GM12878 (cell line): ENCODE data around the gene ERN1. TPM values are rescaled to one million over a fixed set of nuclear protein-coding genes. Genes with fewer than 3 reads are reported as not detected.

Experiments used
- ATAC-seq: fragments of 200-7000 bp; cut with Tn5 transposase; 3 replicates; pipeline ENCODE4 v1.9.1; 2020; ENCODE audit warnings: mild to moderate bottlenecking, moderate library complexity
- BruUV-seq: library from RNA; stranded (reverse); fragments of 400-500 nt; replicated peaks from 2 replicates; lab custom pipeline; 2021; lab: Mats Ljungman, UMichigan
- CTCF ChIA-PET: fragments of 300-600 bp; sonication (Branson Sonifier 250); formaldehyde crosslinking; extraction: SDS; loops from one replicate; lab custom pipeline; 2021; ENCODE audit warnings: inconsistent platforms; lab: Yijun Ruan, JAX
- POLR2A ChIA-PET: fragments of 350-600 bp; formaldehyde crosslinking; extraction: SDS; loops from one replicate; lab custom pipeline; 2021; ENCODE audit warnings: inconsistent platforms; lab: Charles Lee
- RAD21 ChIA-PET: fragments of 300-600 bp; sonication (Branson Sonifier 250); formaldehyde crosslinking; loops from one replicate; lab custom pipeline; 2023; ENCODE audit warnings: antibody characterized with exemption; ENCODE audit not compliant: unreplicated experiment; lab: Charles Lee
- SMC1A ChIA-PET: fragments of 300-600 bp; sonication (Branson Sonifier 250); formaldehyde crosslinking; loops from one replicate; lab custom pipeline; 2023; ENCODE audit not compliant: unreplicated experiment, uncharacterized antibody; lab: Charles Lee
- DNase-seq: peaks from one replicate; pipeline ENCODE4 v3.0.0-alpha.2; 2011; ENCODE audit warnings: low read depth, low spot score
- FAIRE-seq: peaks from 3 replicates; lab custom pipeline; 2011; peaks lifted over from hg19 to GRCh38; lab: Jason Lieb, UNC
- H2AFZ ChIP-seq: 2 replicates; pipeline ENCODE4 v1.6.0; 2011; ENCODE audit warnings: low read depth, low read length, control low read depth; ENCODE audit not compliant: control insufficient read depth
- H3K27ac ChIP-seq: 2 replicates; pipeline ENCODE4 v1.5.1; 2011; ENCODE audit warnings: control low read depth; ENCODE audit not compliant: control insufficient read depth, insufficient read depth
- H3K27me3 ChIP-seq, 2 experiments: replicated peaks in 1 of 2; 2 replicates each; pipeline versions ENCODE4 v1.6.0 to v1.6.1; 2011; ENCODE audit warnings: low read length in 1 of 2; ENCODE audit not compliant: control insufficient read depth in 2 of 2, insufficient read depth in 2 of 2
- H3K36me3 ChIP-seq, 2 experiments: 2 replicates each; pipeline ENCODE4 v1.5.1; 2011; ENCODE audit warnings: low read length in 1 of 2; ENCODE audit not compliant: control insufficient read depth in 2 of 2, insufficient read depth in 2 of 2
- H3K4me1 ChIP-seq: 2 replicates; pipeline ENCODE4 v1.6.1; 2011; ENCODE audit warnings: mild to moderate bottlenecking, low read length, moderate library complexity, mixed read lengths; ENCODE audit not compliant: control insufficient read depth, insufficient read depth
- H3K4me2 ChIP-seq: 2 replicates; pipeline ENCODE4 v1.6.0; 2011; ENCODE audit warnings: control low read depth; ENCODE audit not compliant: control insufficient read depth, insufficient read depth
- H3K4me3 ChIP-seq: fragments of 200-600 bp; sonication (generic); 2 replicates; pipeline ENCODE4 v1.5.1; 2016
- H3K79me2 ChIP-seq: 2 replicates; pipeline ENCODE4 v1.6.0; 2011; ENCODE audit warnings: low read length; ENCODE audit not compliant: control insufficient read depth, insufficient read depth
- H3K9ac ChIP-seq: 2 replicates; pipeline ENCODE4 v1.8.0; 2011; ENCODE audit warnings: low read length, control low read depth, mixed read lengths; ENCODE audit not compliant: control insufficient read depth, insufficient read depth
- H3K9me3 ChIP-seq: replicated peaks from 3 replicates; pipeline ENCODE4 v1.5.1; 2011; ENCODE audit warnings: mild to moderate bottlenecking, low read length; ENCODE audit not compliant: control insufficient read depth, insufficient read depth
- H4K20me1 ChIP-seq: 2 replicates; pipeline ENCODE4 v1.6.0; 2011; ENCODE audit not compliant: control insufficient read depth, insufficient read depth
- BHLHE40 ChIP-seq, 2 experiments: fragments of 450-650 bp in 1 of 2; IDR thresholded peaks; 2 replicates each; pipeline ENCODE4 v1.6.1; 2011 to 2017; ENCODE audit warnings: low read depth in 2 of 2, borderline replicate concordance in 1 of 2, improper control_type of control experiment in 1 of 2, low read length in 1 of 2, mild to moderate bottlenecking in 1 of 2
- BMI1 ChIP-seq: fragments of 450-650 bp; IDR thresholded peaks from 2 replicates; pipeline ENCODE4 v1.6.1; 2016; ENCODE audit warnings: mild to moderate bottlenecking, moderate library complexity, borderline replicate concordance
- DPF2 ChIP-seq: fragments of 450-650 bp; IDR thresholded peaks from 2 replicates; pipeline ENCODE4 v1.6.1; 2017; ENCODE audit warnings: mild to moderate bottlenecking
- E2F4 ChIP-seq: IDR thresholded peaks from 2 replicates; pipeline ENCODE4 v1.6.1; 2012; ENCODE audit warnings: low read depth, low read length, improper control_type of control experiment
- MEF2B ChIP-seq: fragments of 450-650 bp; IDR thresholded peaks from 2 replicates; pipeline ENCODE4 v1.6.1; 2018; ENCODE audit warnings: mild to moderate bottlenecking, moderate library complexity; ENCODE audit not compliant: partially characterized antibody, poor library complexity, severe bottlenecking
- MXI1 ChIP-seq: fragments of 150-350 bp; IDR thresholded peaks from 2 replicates; pipeline ENCODE4 v1.6.1; 2011; ENCODE audit warnings: low read depth, mild to moderate bottlenecking, inconsistent platforms, low read length, improper control_type of control experiment
- PKNOX1 ChIP-seq: fragments of 450-650 bp; IDR thresholded peaks from 2 replicates; pipeline ENCODE4 v1.6.1; 2016; ENCODE audit warnings: mild to moderate bottlenecking
- POLR2A ChIP-seq: IDR thresholded peaks from 2 replicates; pipeline ENCODE4 v1.6.1; 2011; ENCODE audit warnings: low read depth, mild to moderate bottlenecking, low read length
- RELB ChIP-seq: fragments of 450-650 bp; IDR thresholded peaks from 2 replicates; pipeline ENCODE4 v1.6.1; 2017; ENCODE audit warnings: low read depth, mild to moderate bottlenecking, moderate library complexity
- ZNF24 ChIP-seq: fragments of 450-650 bp; IDR thresholded peaks from 2 replicates; pipeline ENCODE4 v1.6.1; 2017; ENCODE audit warnings: antibody characterized with exemption, mild to moderate bottlenecking
- WGBS: methylation state at CpG from one replicate; pipeline ENCODE4 v1.1.6; 2016; ENCODE audit warnings: low lambda C conversion rate; ENCODE audit not compliant: insufficient replicate concordance, insufficient coverage; ENCODE audit errors: missing lambda C conversion rate; 5-methylcytosine and 5-hydroxymethylcytosine counted together
- in situ Hi-C: fragments of 300-500 bp; cut with MboI; formaldehyde crosslinking; loops from 9 replicates; pipeline ENCODE4 v1.14.3; 2018; ENCODE audit warnings: mixed read lengths
- intact Hi-C: fragments of 100-400 bp; cut with micrococcal nuclease; formaldehyde crosslinking; loops from one replicate; pipeline ENCODE4 v1.14.2; 2022; ENCODE audit not compliant: unreplicated experiment
- polyA plus RNA-seq, 11 experiments: library from polyadenylated mRNA; depleted of rRNA in 4 of 11; unstranded in 6 of 11; stranded (reverse) in 5 of 11; fragments of >200 nt; fragmentation: Nextera tagmentation in 4 of 11; fragmentation: Illumina TruSeq in 1 of 11; extraction: Ambion mirVana in 4 of 11; extraction: Trizol in 1 of 11; gene quantifications; 1 replicate in 1 of 11; 2 replicates in 10 of 11; pipeline versions ENCODE4 v1.2.1 to v1.2.3, GENCODE V29; 2011 to 2016; ENCODE audit warnings: inconsistent platforms in 2 of 11, missing spikeins in 2 of 11, low read depth in 1 of 11
- total RNA-seq, 4 experiments: library from RNA; depleted of rRNA in 3 of 4; stranded (reverse); fragments of >200 nt in 3 of 4; fragmentation: Illumina TruSeq in 1 of 4; extraction: Trizol in 1 of 4; gene quantifications; 2 replicates each; pipeline versions ENCODE4 v1.2.1 to v1.2.3, GENCODE V29; 2013 to 2021
- TF ChIP-seq, protein P1 (sequence below): IDR thresholded peaks from 2 replicates; pipeline ENCODE4 v1.6.1; 2012; ENCODE audit warnings: low read depth, low read length, improper control_type of control experiment

Gene ERN1
- total and polyA plus RNA-seq, 10 of the 15 experiments (the other 5 are each of a cell fraction or from before 2014, with no cell fraction given): 2.6 to 19.2 (median 7.6) TPM

DNA sequence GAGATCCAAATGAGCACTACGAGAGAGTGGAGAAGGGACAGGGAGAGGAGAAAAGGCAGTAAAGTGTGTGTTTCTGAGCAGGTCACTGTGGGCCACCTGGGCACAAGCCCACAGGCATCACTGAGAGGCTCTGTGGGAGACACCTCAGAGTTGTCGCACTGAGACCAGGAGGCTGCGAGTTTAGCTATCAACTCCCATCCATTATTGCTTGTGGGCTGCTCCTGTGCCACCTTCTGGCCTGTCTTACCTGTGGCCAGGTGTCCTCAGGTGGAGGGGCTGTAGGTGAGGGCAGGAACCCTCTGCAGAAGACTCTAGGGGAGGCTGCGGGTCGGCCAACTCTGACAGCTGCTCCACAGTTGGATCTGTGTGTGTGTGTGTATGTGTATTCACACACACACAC is 134.3 kb downstream of the ERN1 start:
- intact Hi-C loops: no loop called here
- Histone ChIP-seq H3K27ac (no peak overlapping the region), H3K4me2 (no peak overlapping the region), H3K27me3 (peaks cover 3 to 7% of the 10 kb centered on the region in 2 experiments), H3K4me3 (no peak overlapping the region), H3K79me2 (no peaks in the 10 kb centered on the region), H2AFZ (no peak overlapping the region), H3K9ac (no peak overlapping the region), H3K4me1 (peaks cover 4% of the 10 kb centered on the region), H3K36me3 (no peaks in the 10 kb centered on the region), H3K9me3 (no peaks in the 10 kb centered on the region), H4K20me1 (no peaks in the 10 kb centered on the region)
- RAD21 ChIA-PET: interaction anchor here (0.5 kb wide), 1 partner anchor 294 kb away, joined by 3 read pairs; no protein-coding TSS in a partner anchor
- ATAC-seq (no peak), FAIRE-seq (no peak), DNase-seq (no peak)
- CTCF ChIA-PET: interaction anchor here (1.8 to 3.0 kb wide), 4 partner anchors 16 to 138 kb away, joined by 5 to 14 read pairs (median 10); no protein-coding TSS in a partner anchor
- POLR2A ChIA-PET: no interaction called here
- SMC1A ChIA-PET: interaction anchor here (0.7 to 1.3 kb wide), 3 partner anchors 45 to 79 kb away, joined by 3 read pairs; no protein-coding TSS in a partner anchor
- TF ChIP-seq DPF2 (no peak), POLR2A (no peak)
- 41% methylated on average over 5 of the region's 5 CpGs for WGBS
- BruUV-seq: no TSS peak
- in situ Hi-C loops: no loop called here

DNA sequence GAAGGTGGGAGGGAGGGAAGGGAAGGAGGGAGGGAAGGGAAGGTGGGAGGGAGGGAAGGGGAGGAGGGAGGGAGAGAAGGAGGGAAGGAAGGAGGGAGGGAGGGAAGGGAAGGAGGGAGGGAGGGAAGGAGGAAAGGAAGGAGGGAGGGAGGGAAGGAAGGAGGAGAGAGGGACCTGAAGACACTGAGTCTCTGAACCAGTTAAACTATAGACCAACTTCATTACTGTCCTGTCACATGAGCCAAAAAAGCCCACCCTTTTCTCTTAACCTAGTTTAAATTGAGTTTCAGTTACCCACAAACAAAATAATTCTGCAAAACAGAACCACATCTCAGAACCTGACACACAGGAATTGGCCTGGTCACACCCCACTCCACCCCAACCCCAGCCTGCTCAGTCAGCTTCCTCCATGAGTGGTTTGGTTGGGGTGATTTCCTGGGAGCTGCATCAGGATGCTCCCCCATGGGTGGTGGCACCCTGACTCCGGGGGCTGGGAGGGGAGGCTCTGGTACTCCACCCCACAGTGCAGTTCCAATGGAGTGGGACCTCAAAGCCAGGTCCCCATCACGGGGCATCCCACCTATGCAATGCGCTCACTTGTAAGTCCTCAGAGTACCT is 136.5 kb downstream of the ERN1 start:
- POLR2A ChIA-PET: no interaction called here
- WGBS: 18% methylated on average over 3 of the region's 3 CpGs
- intact Hi-C loops (no loop called here), in situ Hi-C loops (no loop called here)
- Histone ChIP-seq H3K79me2 (no peaks in the 10 kb centered on the region), H2AFZ (no peak overlapping the region), H3K27ac (no peak overlapping the region), H3K36me3 (no peaks in the 10 kb centered on the region), H3K9ac (no peak overlapping the region), H4K20me1 (no peaks in the 10 kb centered on the region), H3K4me1 (peaks cover 4% of the 10 kb centered on the region), H3K4me2 (no peak overlapping the region), H3K27me3 (peaks cover 3 to 7% of the 10 kb centered on the region in 2 experiments), H3K4me3 (no peak overlapping the region), H3K9me3 (no peaks in the 10 kb centered on the region)
- FAIRE-seq (no peak), DNase-seq (no peak), ATAC-seq (no peak)
- CTCF ChIA-PET: interaction anchor here (0.9 to 3.0 kb wide), 12 partner anchors 8 to 140 kb away, joined by 3 to 14 read pairs (median 4); partner anchors contain the start of gene GH1
- RAD21 ChIA-PET: interaction anchor here (0.9 to 1.4 kb wide), 5 partner anchors 26 to 140 kb away, joined by 3 to 5 read pairs (median 4); partner anchors contain the start of gene GH1
- SMC1A ChIA-PET: interaction anchor here (0.7 to 1.9 kb wide), 10 partner anchors 12 to 155 kb away, joined by 3 to 11 read pairs (median 5); partner anchors contain the start of genes GH1 and ICAM2
- BruUV-seq: no TSS peak
- no peak for TF ChIP-seq MXI1
- no peak for TF ChIP-seq RELB
- no peak for TF ChIP-seq BHLHE40 (IDR thresholded peaks at IDR 0.05; ENCODE audit: borderline replicate concordance in 1 of 2, low read depth in 2 of 2, low read length in 1 of 2)
- TF ChIP-seq PKNOX1: no peak
- TF ChIP-seq, protein P1, sequence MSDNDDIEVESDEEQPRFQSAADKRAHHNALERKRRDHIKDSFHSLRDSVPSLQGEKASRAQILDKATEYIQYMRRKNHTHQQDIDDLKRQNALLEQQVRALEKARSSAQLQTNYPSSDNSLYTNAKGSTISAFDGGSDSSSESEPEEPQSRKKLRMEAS: no peak
- no peak for TF ChIP-seq E2F4
- TF ChIP-seq BMI1: no peak
- no peak for TF ChIP-seq MEF2B
- no peak for TF ChIP-seq ZNF24
